HT1080 (cell line): ENCODE measurements around the gene ELP5. TPM values are rescaled to one million over a fixed set of nuclear protein-coding genes. Genes with fewer than 3 reads are reported as not detected.
"Not testable (repeated sequence)": the region's sequence is repeated elsewhere in the genome, so short reads cannot be mapped to it uniquely, and the experiment has no call there.

Source experiments
- DNase-seq: peaks from one replicate; pipeline ENCODE4 v3.0.0-alpha.2; 2015; ENCODE audit warnings: low read depth
- total RNA-seq: library from RNA; depleted of rRNA; stranded (reverse); fragments of >200 nt; shearing (Covaris generic); gene quantifications from 2 replicates; pipeline ENCODE4 v1.2.3, GENCODE V29; 2014

ELP5 gene
- total RNA-seq, 1 experiment from 2014 or later = 68.1 TPM

DNA sequence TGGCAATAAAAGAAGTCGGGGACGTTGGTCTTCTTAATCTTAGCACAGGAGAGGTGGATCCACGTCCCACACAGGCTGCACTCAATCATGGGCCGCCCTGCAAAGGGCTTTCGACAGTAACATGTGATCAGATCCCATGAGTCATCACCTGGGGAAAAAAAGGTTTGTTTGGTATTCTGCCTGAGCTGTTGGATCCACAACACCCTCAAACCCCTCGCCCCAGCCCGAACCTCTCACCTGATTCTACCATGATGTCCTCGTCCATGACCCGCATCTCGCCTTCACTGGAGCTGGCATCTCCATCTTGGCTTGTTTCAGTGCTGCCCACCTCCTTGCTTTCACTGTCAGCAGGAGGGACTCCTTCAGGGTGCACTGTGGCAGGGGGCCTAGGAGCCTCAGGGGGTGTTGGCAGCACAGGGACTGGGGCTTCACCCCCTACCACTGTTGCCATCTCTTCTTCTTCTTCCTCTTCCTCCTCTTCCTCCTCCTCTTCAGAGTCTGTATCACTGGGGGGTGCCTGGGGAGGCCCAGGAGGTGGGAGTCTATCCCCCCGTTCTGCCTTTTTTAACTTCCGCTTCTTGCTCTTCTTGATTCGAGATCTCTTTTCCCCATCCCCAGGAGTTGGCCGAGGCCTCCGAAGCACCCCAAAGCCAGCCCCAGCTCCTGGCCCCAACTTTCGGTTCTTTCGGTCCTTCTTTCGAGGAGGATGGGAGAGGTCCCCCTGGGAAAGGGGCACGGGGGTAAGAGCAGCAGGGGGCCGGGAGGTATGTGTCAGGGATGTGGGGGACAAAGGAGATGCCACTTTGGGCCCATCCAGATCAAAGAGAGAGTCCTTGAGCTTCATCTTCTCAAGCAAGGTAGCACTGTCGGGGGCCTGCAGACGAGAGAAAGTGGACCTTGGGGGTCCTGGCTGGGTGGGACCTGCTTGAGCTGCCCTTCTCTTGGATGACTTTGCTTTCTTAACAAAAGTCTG, 16.0 kb upstream of the ELP5 start:
- peak; percentile 66 for DNase-seq

DNA sequence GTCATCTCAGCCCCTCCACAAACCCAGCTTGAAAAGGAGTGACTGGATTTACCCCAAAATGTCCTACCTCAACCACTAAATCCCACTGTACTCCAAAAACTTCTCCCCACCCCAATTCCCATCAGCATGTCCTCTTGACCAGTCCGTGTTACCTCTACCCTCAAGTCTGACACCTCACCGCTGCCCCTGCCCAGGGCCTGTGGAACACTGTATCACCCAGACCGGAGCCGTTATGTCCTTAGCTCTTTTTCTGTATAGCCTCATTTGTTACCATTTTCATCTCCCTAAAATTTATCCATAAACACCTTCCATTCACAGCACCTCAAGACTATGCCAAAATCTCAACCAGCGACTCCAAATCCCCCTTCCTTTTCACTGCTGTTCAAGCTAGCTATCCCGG, 15.2 kb upstream of the ELP5 start:
- no peak for DNase-seq

DNA sequence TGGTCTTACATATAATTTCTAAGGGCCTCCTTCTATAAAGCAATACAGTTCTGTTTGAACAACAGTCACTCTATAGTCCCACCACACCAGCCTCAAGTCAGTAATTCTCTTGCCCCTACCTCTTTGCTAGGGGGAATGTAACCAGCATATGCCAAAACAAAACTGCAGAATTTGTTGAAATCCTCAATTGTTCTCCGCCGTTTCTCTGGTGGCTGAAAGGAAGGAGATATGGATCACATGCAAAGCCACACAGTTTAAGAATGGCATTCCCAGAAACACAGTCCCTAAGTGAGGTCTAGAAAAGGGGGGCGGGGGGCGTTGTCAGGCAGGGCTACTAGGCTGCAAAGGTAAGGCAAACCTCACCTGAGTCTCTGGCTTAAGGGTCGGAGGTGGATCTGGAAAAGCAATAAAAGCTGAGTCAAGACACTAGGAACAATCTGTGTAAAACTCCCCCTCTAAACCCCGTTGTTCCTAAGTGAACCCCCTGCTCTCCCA, 14.7 kb upstream of the ELP5 start:
- no peak for DNase-seq

DNA sequence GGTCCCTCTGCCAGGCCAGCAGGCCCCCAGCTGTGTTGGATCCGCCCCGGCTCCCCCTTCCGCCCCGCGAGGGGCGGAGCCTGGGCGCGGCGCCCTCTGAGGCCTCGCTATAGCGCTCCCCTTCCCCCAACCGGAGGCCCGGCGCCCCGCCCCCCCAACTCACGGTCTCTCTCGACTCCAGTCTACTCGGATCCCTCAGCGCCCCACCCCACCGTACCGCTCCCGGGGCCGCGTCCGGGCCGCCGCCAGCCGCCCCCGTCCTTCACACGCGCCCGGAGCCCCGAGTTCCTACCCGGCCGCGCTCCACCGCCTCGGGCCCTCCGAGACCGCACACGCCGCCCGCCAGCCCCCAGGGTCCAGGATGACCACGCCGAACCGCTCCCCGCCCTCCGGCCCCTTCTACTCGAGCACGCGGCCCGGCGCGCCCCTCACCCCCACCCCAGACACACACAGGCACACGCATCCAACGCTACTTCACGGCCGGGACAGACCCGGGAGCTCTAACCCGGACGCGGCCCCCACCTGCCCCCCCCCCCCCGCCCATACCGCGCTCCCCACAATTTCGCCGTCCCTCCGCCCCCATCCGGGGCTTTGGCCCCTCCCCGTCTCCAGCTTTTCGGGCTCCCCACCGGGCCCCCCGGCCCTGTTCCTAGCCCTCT, 14.1 kb upstream of the ELP5 start:
- DNase-seq = peak; percentile 50

DNA sequence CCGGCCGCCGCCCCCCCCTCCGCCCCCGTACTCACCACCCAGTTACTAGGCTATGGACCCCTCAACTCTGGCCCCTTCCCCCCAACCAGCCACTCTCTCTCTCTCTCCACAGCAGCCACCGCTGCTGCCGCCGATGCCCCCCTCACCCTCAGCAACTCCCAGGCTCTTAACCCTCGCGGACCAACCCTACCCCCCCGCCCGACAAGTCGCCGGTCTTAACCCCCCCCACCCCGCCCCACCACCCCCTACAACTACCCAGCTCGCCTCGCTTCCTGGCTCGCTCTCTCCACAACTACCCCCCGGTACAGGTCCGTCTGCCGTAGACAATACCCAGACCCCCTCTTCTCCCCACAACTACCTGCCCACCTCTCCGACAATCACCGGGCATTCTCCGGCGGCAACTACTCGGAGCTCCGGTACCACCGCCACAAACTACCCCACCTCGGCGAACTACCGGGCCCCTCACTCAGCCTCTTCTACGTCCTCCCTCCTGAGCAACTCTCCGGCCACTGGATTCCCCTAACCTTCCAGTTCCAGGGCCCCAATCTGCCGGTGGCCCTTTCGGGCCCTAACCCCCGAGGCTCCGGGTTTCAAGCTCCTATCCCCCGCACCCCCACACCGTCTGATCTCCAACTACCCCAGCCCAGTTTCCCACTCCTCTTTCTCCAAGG, 13.5 kb upstream of the ELP5 start:
- no peak for DNase-seq

DNA sequence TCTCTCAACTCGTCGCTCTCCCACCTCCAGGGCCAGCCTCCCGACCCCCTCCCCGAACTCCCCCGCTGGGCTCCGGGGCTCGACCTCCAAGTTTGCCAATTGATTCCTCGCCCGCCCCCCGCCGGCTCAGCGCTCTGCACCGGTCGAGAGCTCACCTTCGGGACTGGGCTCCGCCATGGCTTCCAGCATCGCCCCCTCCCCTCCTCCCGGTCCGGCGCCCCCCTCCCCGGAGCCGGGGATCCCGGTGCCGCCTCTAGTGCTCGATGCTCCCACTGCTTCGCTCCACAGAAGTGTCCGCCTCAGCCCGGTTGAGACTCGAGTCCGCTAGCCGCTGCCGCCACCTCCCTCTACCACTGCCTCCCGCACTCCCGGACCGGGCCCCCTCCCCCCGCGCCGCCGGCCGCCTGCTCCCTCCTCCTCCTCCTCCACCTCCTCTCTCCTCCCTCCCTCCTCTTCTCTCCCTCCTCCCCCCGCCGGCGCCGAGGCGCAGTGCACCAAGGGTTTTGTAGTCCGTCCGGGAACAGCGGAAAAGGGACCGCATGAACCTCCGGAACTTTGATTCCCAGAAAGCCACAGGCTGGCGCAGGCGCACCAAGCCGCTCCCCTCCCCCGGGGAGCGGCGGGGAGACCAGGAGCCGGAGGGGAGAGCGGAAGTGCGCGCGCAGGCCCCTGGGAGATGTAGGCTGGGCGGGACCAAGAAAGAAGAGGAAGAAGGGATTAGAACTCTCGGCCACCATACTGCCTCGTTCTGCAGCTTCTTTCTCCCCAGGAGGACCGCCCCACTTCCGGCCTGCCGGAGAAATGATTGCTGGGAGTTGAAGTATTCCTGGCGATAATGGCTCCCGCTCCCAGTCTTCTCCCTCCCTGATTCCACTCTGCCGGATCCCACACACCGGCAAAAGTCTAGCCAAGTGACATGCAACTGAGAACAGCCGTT, 12.7 kb upstream of the ELP5 start, which contains the start of gene PHF23:
Gene PHF23 (minus strand): TSS at position 367 of the 937 bp plus-strand sequence. CDS start 178 bp downstream, at position 189.
- peak; percentile 100 for DNase-seq

DNA sequence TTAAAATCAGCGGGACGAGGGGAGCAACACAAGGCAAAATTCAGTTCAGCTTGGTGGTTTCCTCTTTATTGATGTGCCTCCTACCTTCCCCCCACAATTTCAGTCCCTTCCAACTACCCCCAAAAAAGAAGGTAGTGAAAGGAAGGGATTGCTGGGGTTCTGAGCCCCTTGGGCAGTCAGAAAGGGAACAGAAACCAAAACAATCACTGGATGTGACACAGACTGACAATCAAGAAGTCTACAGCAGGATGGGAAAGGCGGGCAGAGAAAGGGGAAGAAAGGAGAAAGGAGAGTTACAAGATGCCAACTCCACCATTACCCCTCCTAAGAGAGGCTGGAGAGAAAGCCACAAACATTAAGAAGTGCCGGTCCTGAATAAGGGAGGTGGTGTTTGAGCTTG, 11.6 kb upstream of the ELP5 start:
- DNase-seq = no peak

DNA sequence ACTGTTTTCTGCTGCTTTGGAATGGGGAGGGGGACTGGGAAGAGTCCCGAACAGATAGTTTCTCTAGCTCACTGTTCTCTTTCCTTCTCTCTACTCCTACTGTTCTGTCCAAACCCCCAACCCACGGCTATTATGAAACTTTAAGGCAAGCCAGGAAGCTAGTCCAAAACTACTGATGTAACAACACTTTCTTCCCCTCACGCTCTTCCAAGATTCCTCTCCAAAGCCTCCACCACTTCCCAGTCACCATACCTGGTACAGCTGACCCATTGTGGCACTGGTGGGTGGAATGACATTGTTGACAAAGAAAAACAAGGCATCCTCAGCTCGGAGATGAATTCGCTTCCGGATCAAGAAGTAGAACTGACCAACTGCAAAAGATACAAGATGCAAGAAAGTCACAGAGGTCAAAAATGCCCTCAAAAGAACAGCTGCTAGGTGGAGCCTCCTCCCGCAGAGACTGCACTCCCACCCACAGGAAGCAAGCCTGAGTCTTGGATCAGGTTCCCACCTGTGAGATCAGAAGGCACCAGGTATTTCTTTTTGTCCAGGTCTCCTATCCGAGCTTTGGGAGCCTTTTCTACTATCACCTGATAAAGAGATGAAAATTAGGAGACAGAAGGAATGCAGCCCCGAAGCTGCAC, 10.8 kb upstream of the ELP5 start:
- DNase-seq = no peak

DNA sequence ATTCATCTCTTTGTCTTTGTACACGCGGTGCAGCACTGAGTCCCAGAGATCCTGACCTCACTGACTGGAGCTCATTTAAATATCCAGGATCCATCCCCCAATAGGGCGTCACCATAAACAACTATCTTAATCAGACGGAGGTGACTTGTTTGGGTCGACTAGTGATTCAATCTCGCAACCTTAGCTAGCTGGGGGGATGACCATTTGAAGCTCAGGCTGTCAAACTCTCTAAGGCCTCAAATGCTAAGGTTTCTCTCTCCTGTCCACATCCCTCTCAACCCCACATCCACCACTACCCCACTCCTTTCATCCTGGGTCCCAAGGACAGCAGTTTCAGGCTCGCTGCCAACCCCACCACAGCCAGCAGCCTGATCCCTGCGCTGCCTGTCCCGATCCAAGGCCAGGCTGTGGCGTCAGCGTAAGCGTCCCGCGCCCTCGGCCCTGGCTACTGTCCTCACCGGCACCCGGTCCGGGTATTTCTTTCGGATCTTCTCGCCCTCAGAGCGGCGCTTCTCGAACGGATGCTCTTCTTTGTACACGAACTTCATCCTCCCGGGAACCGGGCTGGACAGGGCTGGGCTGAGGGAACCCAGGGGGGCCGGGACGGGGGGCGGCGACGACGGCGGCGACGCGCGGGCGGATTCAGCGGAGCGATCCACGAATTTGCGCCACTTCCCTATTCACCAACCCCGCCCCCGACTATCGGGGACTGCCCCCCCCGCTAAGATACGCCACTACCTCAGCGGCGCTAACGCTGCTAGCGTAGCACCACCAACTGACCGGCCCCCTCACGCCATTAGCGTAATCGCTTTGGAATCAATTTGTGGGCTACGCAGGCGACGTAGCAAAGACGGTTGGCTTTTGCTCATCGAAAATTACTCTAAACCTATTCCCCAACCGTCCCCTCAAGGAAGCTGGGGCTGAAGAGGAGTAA, 10.0 kb upstream of the ELP5 start, which contains the start of gene GABARAP:
Gene GABARAP (minus strand): TSS at position 667 of the 934 bp plus-strand sequence. CDS start 119 bp downstream, at position 548.
- peak; percentile 82 for DNase-seq

DNA sequence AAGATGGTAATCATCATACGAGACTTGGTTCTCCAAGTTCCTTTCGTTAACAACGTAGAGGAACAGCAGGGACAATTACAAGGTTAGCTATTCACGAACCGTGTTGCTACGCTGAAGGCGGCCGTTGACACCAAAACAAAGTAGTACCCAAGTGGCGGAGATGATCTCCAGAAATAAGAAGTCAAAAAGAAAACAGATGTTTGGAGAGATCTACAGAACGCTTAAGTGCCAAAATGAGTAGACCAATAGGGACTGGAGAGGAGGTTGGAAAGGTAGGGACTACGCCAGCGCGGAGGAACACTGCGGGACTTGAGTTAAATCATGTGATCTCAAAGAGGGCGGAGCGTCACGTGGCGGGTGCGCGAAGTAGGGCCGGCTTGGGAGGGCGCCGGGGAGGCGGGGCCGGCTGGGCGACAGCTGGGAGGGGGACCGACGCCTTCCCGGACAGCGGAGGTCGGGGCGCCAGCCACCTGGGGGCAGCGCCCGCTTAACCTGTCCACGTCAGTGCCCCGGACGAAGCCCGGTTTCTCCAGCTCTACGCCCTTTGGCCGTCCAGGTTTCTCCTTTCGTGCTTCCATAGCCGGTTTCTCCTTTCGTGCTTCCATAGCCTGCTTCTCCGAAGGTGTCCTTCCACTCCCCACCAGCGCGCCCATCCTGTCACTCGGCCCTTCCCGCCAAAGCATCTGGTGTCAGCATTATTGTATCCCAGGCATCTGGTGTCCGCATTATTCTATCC, 9.1 kb upstream of the ELP5 start:
- peak; percentile 83 for DNase-seq

DNA sequence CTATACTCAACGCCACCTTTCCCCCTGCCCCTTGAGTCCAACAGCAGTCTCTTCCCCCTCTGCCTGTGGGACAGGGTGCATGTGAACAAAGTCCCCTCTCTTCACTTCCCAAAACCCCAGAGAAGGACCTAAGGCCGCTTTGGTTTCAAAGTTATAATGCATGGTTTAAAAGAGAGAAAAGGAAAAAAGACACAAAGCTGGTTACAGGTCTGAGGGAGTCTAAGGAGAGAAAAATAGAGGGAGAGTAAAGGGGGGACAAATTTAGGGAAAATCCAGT, 8.6 kb upstream of the ELP5 start:
- DNase-seq = no peak

DNA sequence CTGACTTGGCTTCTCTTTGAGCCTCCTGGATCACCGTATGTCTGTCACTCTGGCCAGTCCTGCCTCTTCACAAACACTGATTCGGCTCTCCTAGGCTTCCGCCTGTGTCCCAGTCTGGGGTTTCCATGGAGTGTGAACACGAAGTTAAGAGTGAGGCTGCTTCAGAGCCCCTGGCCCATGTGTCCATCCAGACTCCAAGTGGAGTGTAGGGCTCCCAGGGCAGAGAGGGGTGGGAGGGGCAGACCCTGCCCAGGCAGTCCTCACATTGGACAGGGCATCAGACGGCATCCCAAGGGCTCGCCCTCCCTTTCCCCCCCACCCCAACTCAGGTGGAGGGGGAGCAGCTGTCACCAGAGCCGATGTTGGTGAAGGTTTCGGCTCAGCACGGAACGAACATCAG, 8.2 kb upstream of the ELP5 start:
- DNase-seq = not testable (repeated sequence)

DNA sequence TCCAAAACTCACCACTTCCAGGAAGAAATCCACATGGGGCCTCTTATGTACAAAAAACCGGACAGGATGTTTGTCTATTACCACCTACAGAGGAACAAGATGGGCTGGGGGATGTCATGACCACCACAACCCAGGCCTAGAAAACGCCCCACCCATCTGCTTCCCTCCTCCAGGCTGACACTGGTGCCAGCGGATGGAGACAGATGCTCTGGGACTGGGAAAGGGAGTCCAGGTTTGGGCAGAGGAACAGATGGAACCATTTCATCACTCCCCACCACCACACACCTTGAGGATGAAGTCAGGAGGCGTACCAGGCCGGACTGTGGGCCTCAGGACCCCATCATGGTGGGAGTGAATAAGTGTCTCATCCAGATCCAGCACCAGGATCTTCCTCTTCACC, 5.2 kb upstream of the ELP5 start:
- DNase-seq = no peak

DNA sequence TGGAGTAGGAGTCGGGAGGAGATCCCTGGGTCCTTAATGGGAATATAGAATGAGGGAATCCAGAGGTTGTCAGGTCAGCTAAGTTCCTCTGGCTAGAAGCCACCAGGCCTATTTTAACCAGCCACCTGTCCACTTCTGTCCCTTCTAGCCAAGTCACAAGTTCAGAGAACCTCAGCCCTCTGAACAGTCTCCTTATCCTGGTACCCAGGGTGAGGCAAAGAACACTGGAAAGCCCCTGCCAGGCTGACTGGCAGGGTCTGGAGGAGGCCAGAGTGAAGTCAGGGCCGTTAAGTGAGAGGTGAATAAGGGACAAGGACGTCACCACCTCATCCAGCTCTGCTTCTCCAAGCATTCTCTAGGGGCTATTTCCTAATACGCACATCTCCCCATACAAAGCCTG, 3.2 kb upstream of the ELP5 start:
- no peak for DNase-seq

DNA sequence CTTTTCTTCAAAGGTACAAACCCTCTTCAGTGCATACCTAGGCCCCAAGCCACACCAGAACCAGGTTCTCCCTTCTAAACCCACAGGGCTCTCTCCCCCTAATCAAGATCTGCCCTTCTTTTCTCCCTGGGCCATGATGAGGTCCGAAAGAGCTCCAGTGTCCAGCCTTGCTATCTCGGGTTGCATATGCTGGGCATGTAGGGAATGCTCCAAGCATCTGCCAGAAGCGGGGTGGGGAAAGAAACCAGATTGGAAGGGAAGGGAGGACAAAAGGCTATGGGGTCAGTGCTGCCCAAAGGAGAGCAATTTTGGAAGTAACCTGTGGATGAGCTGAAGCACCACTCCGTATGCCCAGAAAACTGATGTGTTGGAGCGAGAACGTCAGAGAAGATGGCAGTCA, 2.8 kb upstream of the ELP5 start:
- DNase-seq = no peak

DNA sequence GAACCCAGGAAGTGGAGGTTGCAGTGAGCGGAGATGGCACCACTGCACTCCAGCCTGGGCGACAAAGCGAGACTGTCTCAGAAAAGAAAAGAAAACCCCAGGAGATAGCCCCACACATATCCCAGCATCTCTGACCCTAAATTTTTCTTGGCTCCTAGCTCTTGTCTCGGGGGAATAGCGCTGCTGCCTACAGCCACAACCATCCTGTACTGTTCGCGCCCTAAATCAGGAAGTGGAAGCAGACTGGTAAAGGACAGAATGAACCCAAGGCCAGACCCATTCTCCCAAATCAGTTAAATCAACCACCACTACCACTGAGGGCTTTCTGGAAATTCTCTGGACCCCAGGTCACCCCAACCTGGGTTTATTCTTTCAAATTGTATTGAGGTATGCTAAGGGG, 2.2 kb upstream of the ELP5 start:
- DNase-seq = no peak

DNA sequence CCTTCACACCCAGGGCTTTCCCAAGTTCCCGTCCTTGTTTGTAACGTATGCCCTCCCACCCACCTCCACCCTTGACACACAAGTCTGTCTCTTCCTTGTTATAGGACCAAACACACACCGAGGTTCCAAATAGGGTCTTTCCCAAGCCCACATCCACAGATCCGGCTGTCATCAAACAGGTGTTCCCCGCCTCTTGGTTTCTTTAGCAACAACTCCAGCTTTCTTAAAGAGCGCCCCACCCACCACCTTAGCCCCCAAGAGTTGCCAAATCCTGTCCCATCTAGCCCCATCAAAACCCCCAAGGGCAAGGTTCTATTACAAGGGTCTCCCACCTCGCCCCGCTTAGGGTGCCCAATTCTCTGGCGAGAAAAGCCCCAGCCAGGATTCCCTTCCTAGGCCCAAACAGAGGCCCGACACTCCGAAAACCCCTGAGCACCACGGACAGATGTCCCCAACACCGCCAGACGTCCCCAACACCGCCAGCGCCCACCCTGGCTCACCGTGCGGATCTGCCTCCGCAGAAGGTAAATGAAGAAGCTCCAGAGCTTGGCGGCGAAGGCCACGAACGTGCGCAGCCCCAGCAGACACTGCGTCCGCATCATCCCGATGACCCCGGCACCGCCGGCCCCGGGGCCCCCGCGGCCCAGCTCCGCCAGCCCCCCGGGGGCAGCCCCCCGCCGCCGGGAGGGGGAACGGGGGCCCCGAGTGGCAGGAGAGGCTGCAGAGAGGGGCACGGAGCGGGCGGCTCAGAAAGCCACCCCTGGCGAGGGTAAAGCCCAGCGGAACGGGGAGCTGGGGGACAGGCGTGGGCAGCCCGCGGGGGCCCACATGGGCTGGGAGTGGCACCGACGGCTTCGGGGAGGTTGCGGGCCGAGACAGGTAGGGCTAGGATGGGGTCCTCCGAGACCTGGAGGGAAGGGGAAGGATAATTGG, 1.1 kb upstream of the ELP5 start:
- no peak for DNase-seq
